Left lung (tissue), 10 donors: ENCODE results near the gene PLXDC2. TPM values are rescaled to one million over a fixed set of nuclear protein-coding genes. Genes with fewer than 3 reads are reported as not detected.

Experiments used
- ATAC-seq: fragments of 200-7000 bp; cut with Tn5 transposase; one replicate; pipeline ENCODE4 v1.9.1; 2020; ENCODE audit warnings: moderate library complexity
- DNase-seq, 4 donors: peaks; one replicate each; pipeline ENCODE4 v3.0.0-alpha.2; 2013 to 2020
- H3K27ac ChIP-seq, 2 donors: fragments of 200-600 bp; sonication (generic) in 1 of 2; one replicate each; pipeline versions ENCODE4 v1.5.0 to v1.8.0; 2020 to 2021
- H3K27me3 ChIP-seq, 2 donors: fragments of 200-600 bp; sonication (generic) in 1 of 2; one replicate each; pipeline versions ENCODE4 v1.5.0 to v1.8.0; 2020 to 2021
- H3K36me3 ChIP-seq, 2 donors: fragments of 200-600 bp; sonication (generic) in 1 of 2; one replicate each; pipeline versions ENCODE4 v1.5.0 to v1.8.0; 2020 to 2021
- H3K4me1 ChIP-seq, 2 donors: fragments of 200-600 bp; one replicate each; pipeline ENCODE4 v1.8.0; 2021
- H3K4me3 ChIP-seq, 2 donors: fragments of 200-600 bp; sonication (generic) in 1 of 2; one replicate each; pipeline versions ENCODE4 v1.5.0 to v1.8.0; 2020 to 2021; ENCODE audit warnings: mild to moderate bottlenecking in 1 of 2
- H3K9me3 ChIP-seq, 2 donors: fragments of 200-600 bp; sonication (generic) in 1 of 2; one replicate each; pipeline versions ENCODE4 v1.5.0 to v1.8.0; 2020 to 2021
- CTCF ChIP-seq, 2 donors: fragments of 200-600 bp; sonication (generic) in 1 of 2; IDR thresholded peaks; one replicate each; pipeline versions ENCODE4 v1.5.0 to v1.8.0; 2021; ENCODE audit warnings: antibody characterized with exemption in 2 of 2
- intact Hi-C, 2 donors: fragments of 100-400 bp; cut with DNase I; formaldehyde crosslinking; loops; one replicate each; pipeline versions ENCODE4 v1.11.2 to v1.14.2; 2022
- polyA plus RNA-seq, 6 donors: library from polyadenylated mRNA; unstranded; fragments of 120-200 nt; gene quantifications; one replicate each; pipeline ENCODE4 v1.2.1, GENCODE V29; 2013; ENCODE audit not compliant: insufficient read length in 6 of 6
- total RNA-seq, 2 donors: library from RNA; stranded (reverse); fragmentation: NEBNext Ultra II Directional; extraction: Animal tissue kit (Norgen Biotek cat#: 25700); gene quantifications; one replicate each; pipeline ENCODE4 v1.2.1, GENCODE V29; 2021
- donor health status: DM: no; HTN: yes; CAD: no.
- donor health status: DM: no; HTN: no; CAD: no.

The PLXDC2 gene
- total and polyA plus RNA-seq, 8 donors: 85.3 to 127 (median 112) TPM

GRCh38 chr10:19817231-19817933 lies 1.1 kb downstream of the PLXDC2 start:
- peaks cover 0 to 24% of the 10 kb centered on the region in 2 donors for H3K4me1 ChIP-seq
- H3K36me3 ChIP-seq: no peaks in the 10 kb centered on the region
- intact Hi-C loops: no loop called here
- H3K27me3 ChIP-seq: peaks cover 0 to 40% of the 10 kb centered on the region in 2 donors
- peak overlapping the region; percentile 55 to 73 for H3K4me3 ChIP-seq
- no peak for TF ChIP-seq CTCF (IDR thresholded peaks at IDR 0.05)
- DNase-seq (peak in 2 of 4 donors; percentile 42 to 80), ATAC-seq (peak; percentile 31)
- no peaks in the 10 kb centered on the region for H3K9me3 ChIP-seq
- H3K27ac ChIP-seq: peak overlapping the region; percentile 86 to 89

GRCh38 chr10:19818876-19819275 lies 2.6 kb downstream of the PLXDC2 start:
- peak overlapping the region in 1 of 2 donors; percentile 50 for H3K27ac ChIP-seq

GRCh38 chr10:19819419-19820033 lies 3.3 kb downstream of the PLXDC2 start:
- H3K27me3 ChIP-seq: peaks cover 0 to 31% of the 10 kb centered on the region in 2 donors
- H3K4me3 ChIP-seq: peak overlapping the region; percentile 25 to 73
- H3K9me3 ChIP-seq: no peaks in the 10 kb centered on the region
- H3K36me3 ChIP-seq: no peaks in the 10 kb centered on the region
- peak; percentile 78 to 85 for TF ChIP-seq CTCF (IDR thresholded peaks at IDR 0.05)
- intact Hi-C loops: no loop called here
- DNase-seq (peak in 2 of 4 donors; percentile 77 to 87), ATAC-seq (peak; percentile 6)
- H3K4me1 ChIP-seq: peaks cover 0 to 38% of the 10 kb centered on the region in 2 donors
- H3K27ac ChIP-seq: peak overlapping the region; percentile 28 to 50

More at GRCh38 chr10:19818876-19819275, 2.6 kb downstream of the PLXDC2 start:
- no peaks in the 10 kb centered on the region for H3K9me3 ChIP-seq
- DNase-seq (no peak), ATAC-seq (no peak)
- H3K27me3 ChIP-seq: peaks cover 0 to 38% of the 10 kb centered on the region in 2 donors
- intact Hi-C loops: no loop called here
- peaks cover 0 to 32% of the 10 kb centered on the region in 2 donors for H3K4me1 ChIP-seq
- no peaks in the 10 kb centered on the region for H3K36me3 ChIP-seq
- TF ChIP-seq CTCF (IDR thresholded peaks at IDR 0.05): no peak
- peak overlapping the region; percentile 25 to 73 for H3K4me3 ChIP-seq

GRCh38 chr10:19824381-19825342 lies 8.4 kb downstream of the PLXDC2 start:
- peak; percentile 64 for ATAC-seq
- no peak for TF ChIP-seq CTCF (IDR thresholded peaks at IDR 0.05)

More at GRCh38 chr10:19824381-19825342, 8.4 kb downstream of the PLXDC2 start:
- H3K27me3 ChIP-seq: no peaks in the 10 kb centered on the region
- DNase-seq: no peak
- H3K27ac ChIP-seq: peak overlapping the region in 1 of 2 donors; percentile 80
- H3K36me3 ChIP-seq: no peaks in the 10 kb centered on the region
- intact Hi-C loops: no loop called here
- no peaks in the 10 kb centered on the region for H3K9me3 ChIP-seq
- peaks cover 4 to 67% of the 10 kb centered on the region in 2 donors for H3K4me1 ChIP-seq
- no peak overlapping the region for H3K4me3 ChIP-seq
